ENCODE results near the gene DOCK4.

DOCK4 gene

GRCh38 chr7:112234147-112234546 lies 27.9 kb upstream of the DOCK4 start:
- Histone ChIP-seq H2BK12ac (ENCODE audit: low read length in 2 of 2) (no peak overlapping the region), H2AFZ (ENCODE audit: low read depth, low read length) (no peak overlapping the region), H2BK5ac (ENCODE audit: low read depth, low read length, poor library complexity, severe bottlenecking) (no peak overlapping the region), H3K79me1 (replicated peaks; ENCODE audit: low read length, poor library complexity, severe bottlenecking) (peaks cover 26% of the 10 kb centered on the region), H3K4me2 (ENCODE audit: low read length, poor library complexity, severe bottlenecking) (no peak overlapping the region), H3K4me1 (ENCODE audit: control insufficient read depth, insufficient read depth, low read depth, low read length) (peaks cover under 1% of the 10 kb centered on the region), H3K36me3 (ENCODE audit: control insufficient read depth in 1 of 2, insufficient read depth in 2 of 2, low read depth in 1 of 2, low read length in 2 of 2) (no peaks in the 10 kb centered on the region), H3K9ac (ENCODE audit: low read length) (no peak overlapping the region), H2BK15ac (ENCODE audit: low read depth, poor library complexity, severe bottlenecking) (no peak overlapping the region), H3K4me3 (ENCODE audit: insufficient read depth in 1 of 2, low read depth in 1 of 2, low read length in 2 of 2) (no peak overlapping the region), H3K27me3 (ENCODE audit: control insufficient read depth in 1 of 2, insufficient read depth in 1 of 2, low read length in 2 of 2) (no peaks in the 10 kb centered on the region), H3K27ac (ENCODE audit: low read length, poor library complexity, severe bottlenecking) (no peak overlapping the region), H3K9me3 (ENCODE audit: control insufficient read depth, low read length) (no peaks in the 10 kb centered on the region), H3K23ac (ENCODE audit: low read length in 2 of 2) (no peak overlapping the region), H3K18ac (ENCODE audit: low read depth in 1 of 2, low read length in 2 of 2) (no peak overlapping the region), H4K8ac (ENCODE audit: low read length) (no peak overlapping the region), H2BK120ac (ENCODE audit: low read depth, low read length) (no peak overlapping the region), H4K91ac (ENCODE audit: low read length) (no peak overlapping the region), H2AK5ac (ENCODE audit: low read length, severe bottlenecking) (no peak overlapping the region), H3K4ac (ENCODE audit: low read depth in 1 of 2, low read length in 2 of 2) (no peak overlapping the region), H3K14ac (ENCODE audit: low read length in 2 of 2) (no peak overlapping the region)
- 100% methylated on average over 1 of the region's 1 CpG for WGBS
- no peak for DNase-seq

GRCh38 chr7:112233048-112233697 lies 27.0 kb upstream of the DOCK4 start:
- no peak overlapping the region for H3K4me2 ChIP-seq (ENCODE audit: low read length, poor library complexity, severe bottlenecking)
- H3K9me3 ChIP-seq (ENCODE audit: control insufficient read depth, low read length), result no peaks in the 10 kb centered on the region
- WGBS, result 98% methylated on average over 3 of the region's 3 CpGs
- no peak overlapping the region for H3K4me3 ChIP-seq (ENCODE audit: insufficient read depth in 1 of 2, low read depth in 1 of 2, low read length in 2 of 2)
- no peaks in the 10 kb centered on the region for H3K36me3 ChIP-seq (ENCODE audit: control insufficient read depth in 1 of 2, insufficient read depth in 2 of 2, low read depth in 1 of 2, low read length in 2 of 2)
- no peaks in the 10 kb centered on the region for H3K27me3 ChIP-seq (ENCODE audit: control insufficient read depth in 1 of 2, insufficient read depth in 1 of 2, low read length in 2 of 2)
- no peak overlapping the region for H2BK120ac ChIP-seq (ENCODE audit: low read depth, low read length)
- H2BK5ac ChIP-seq (ENCODE audit: low read depth, low read length, poor library complexity, severe bottlenecking), result no peak overlapping the region
- H3K4me1 ChIP-seq (ENCODE audit: control insufficient read depth, insufficient read depth, low read depth, low read length), result no peaks in the 10 kb centered on the region
- H2AK5ac ChIP-seq (ENCODE audit: low read length, severe bottlenecking), result no peak overlapping the region
- H4K91ac ChIP-seq (ENCODE audit: low read length), result no peak overlapping the region
- no peak overlapping the region for H2AFZ ChIP-seq (ENCODE audit: low read depth, low read length)
- H3K18ac ChIP-seq (ENCODE audit: low read depth in 1 of 2, low read length in 2 of 2), result no peak overlapping the region
- no peak overlapping the region for H2BK12ac ChIP-seq (ENCODE audit: low read length in 2 of 2)
- H3K23ac ChIP-seq (ENCODE audit: low read length in 2 of 2), result no peak overlapping the region
- no peak overlapping the region for H2BK15ac ChIP-seq (ENCODE audit: low read depth, poor library complexity, severe bottlenecking)
- H3K79me1 ChIP-seq (replicated peaks; ENCODE audit: low read length, poor library complexity, severe bottlenecking), result peaks cover 22% of the 10 kb centered on the region
- no peak overlapping the region for H3K14ac ChIP-seq (ENCODE audit: low read length in 2 of 2)
- no peak overlapping the region for H3K4ac ChIP-seq (ENCODE audit: low read depth in 1 of 2, low read length in 2 of 2)
- H3K27ac ChIP-seq (ENCODE audit: low read length, poor library complexity, severe bottlenecking), result no peak overlapping the region
- DNase-seq, result peak; percentile 7
- H4K8ac ChIP-seq (ENCODE audit: low read length), result no peak overlapping the region
- H3K9ac ChIP-seq (ENCODE audit: low read length), result no peak overlapping the region

- Histone ChIP-seq H3K4me3 (ENCODE audit: insufficient read depth in 1 of 2, low read depth in 1 of 2, low read length in 2 of 2) (no peak overlapping the region), H3K36me3 (ENCODE audit: control insufficient read depth in 1 of 2, insufficient read depth in 2 of 2, low read depth in 1 of 2, low read length in 2 of 2) (no peaks in the 10 kb centered on the region), H3K27ac (ENCODE audit: low read length, poor library complexity, severe bottlenecking) (no peak overlapping the region), H3K23ac (ENCODE audit: low read length in 2 of 2) (no peak overlapping the region), H3K9me3 (ENCODE audit: control insufficient read depth, low read length) (no peaks in the 10 kb centered on the region), H3K4me1 (ENCODE audit: control insufficient read depth, insufficient read depth, low read depth, low read length) (no peaks in the 10 kb centered on the region), H4K8ac (ENCODE audit: low read length) (no peak overlapping the region), H3K9ac (ENCODE audit: low read length) (no peak overlapping the region), H3K18ac (ENCODE audit: low read depth in 1 of 2, low read length in 2 of 2) (no peak overlapping the region), H2AK5ac (ENCODE audit: low read length, severe bottlenecking) (no peak overlapping the region), H2BK12ac (ENCODE audit: low read length in 2 of 2) (no peak overlapping the region), H4K91ac (ENCODE audit: low read length) (no peak overlapping the region), H2AFZ (ENCODE audit: low read depth, low read length) (no peak overlapping the region), H2BK5ac (ENCODE audit: low read depth, low read length, poor library complexity, severe bottlenecking) (no peak overlapping the region), H3K14ac (ENCODE audit: low read length in 2 of 2) (no peak overlapping the region), H3K79me1 (replicated peaks; ENCODE audit: low read length, poor library complexity, severe bottlenecking) (peaks cover 21% of the 10 kb centered on the region), H2BK120ac (ENCODE audit: low read depth, low read length) (no peak overlapping the region), H3K4ac (ENCODE audit: low read depth in 1 of 2, low read length in 2 of 2) (no peak overlapping the region), H3K4me2 (ENCODE audit: low read length, poor library complexity, severe bottlenecking) (no peak overlapping the region), H3K27me3 (ENCODE audit: control insufficient read depth in 1 of 2, insufficient read depth in 1 of 2, low read length in 2 of 2) (no peaks in the 10 kb centered on the region), H2BK15ac (ENCODE audit: low read depth, poor library complexity, severe bottlenecking) (no peak overlapping the region)
- WGBS, result 100% methylated on average over 3 of the region's 4 CpGs
- DNase-seq, result no peak
Observed at GRCh38 chr7:112232212-112232978, 26.2 kb upstream of the DOCK4 start.

- H4K8ac ChIP-seq (ENCODE audit: low read length), result no peak overlapping the region
- no peaks in the 10 kb centered on the region for H3K27me3 ChIP-seq (ENCODE audit: control insufficient read depth in 1 of 2, insufficient read depth in 1 of 2, low read length in 2 of 2)
- no peak overlapping the region for H3K23ac ChIP-seq (ENCODE audit: low read length in 2 of 2)
- no peak for DNase-seq
- no peak overlapping the region for H3K4me3 ChIP-seq (ENCODE audit: insufficient read depth in 1 of 2, low read depth in 1 of 2, low read length in 2 of 2)
- no peak overlapping the region for H2BK12ac ChIP-seq (ENCODE audit: low read length in 2 of 2)
- no peak overlapping the region for H2BK5ac ChIP-seq (ENCODE audit: low read depth, low read length, poor library complexity, severe bottlenecking)
- WGBS, result no CpG with 5 or more reads among the region's 2 CpGs
- H3K9me3 ChIP-seq (ENCODE audit: control insufficient read depth, low read length), result no peaks in the 10 kb centered on the region
- H3K4me1 ChIP-seq (ENCODE audit: control insufficient read depth, insufficient read depth, low read depth, low read length), result no peaks in the 10 kb centered on the region
- no peak overlapping the region for H2BK120ac ChIP-seq (ENCODE audit: low read depth, low read length)
- no peak overlapping the region for H3K14ac ChIP-seq (ENCODE audit: low read length in 2 of 2)
- no peak overlapping the region for H2AFZ ChIP-seq (ENCODE audit: low read depth, low read length)
- no peak overlapping the region for H2BK15ac ChIP-seq (ENCODE audit: low read depth, poor library complexity, severe bottlenecking)
- H3K4ac ChIP-seq (ENCODE audit: low read depth in 1 of 2, low read length in 2 of 2), result no peak overlapping the region
- no peak overlapping the region for H3K4me2 ChIP-seq (ENCODE audit: low read length, poor library complexity, severe bottlenecking)
- no peak overlapping the region for H3K18ac ChIP-seq (ENCODE audit: low read depth in 1 of 2, low read length in 2 of 2)
- no peak overlapping the region for H2AK5ac ChIP-seq (ENCODE audit: low read length, severe bottlenecking)
- H3K79me1 ChIP-seq (replicated peaks; ENCODE audit: low read length, poor library complexity, severe bottlenecking), result peaks cover 29% of the 10 kb centered on the region
- no peak overlapping the region for H3K27ac ChIP-seq (ENCODE audit: low read length, poor library complexity, severe bottlenecking)
- no peak overlapping the region for H4K91ac ChIP-seq (ENCODE audit: low read length)
- H3K36me3 ChIP-seq (ENCODE audit: control insufficient read depth in 1 of 2, insufficient read depth in 2 of 2, low read depth in 1 of 2, low read length in 2 of 2), result no peaks in the 10 kb centered on the region
- H3K9ac ChIP-seq (ENCODE audit: low read length), result no peak overlapping the region
Observed at GRCh38 chr7:112228632-112229031, 22.4 kb upstream of the DOCK4 start.
